ENCODE measurements around the gene SLC4A11. TPM values are rescaled to one million over a fixed set of nuclear protein-coding genes. Genes with fewer than 3 reads are reported as not detected.

The SLC4A11 gene
- total RNA-seq, 4 donors from 2014 or later = 7.2 to 24.7 (median 17.7) TPM

GRCh38 chr20:3226864-3227263 lies 12.1 kb downstream of the SLC4A11 start:
- no peak for DNase-seq
- TF ChIP-seq, protein P1, sequence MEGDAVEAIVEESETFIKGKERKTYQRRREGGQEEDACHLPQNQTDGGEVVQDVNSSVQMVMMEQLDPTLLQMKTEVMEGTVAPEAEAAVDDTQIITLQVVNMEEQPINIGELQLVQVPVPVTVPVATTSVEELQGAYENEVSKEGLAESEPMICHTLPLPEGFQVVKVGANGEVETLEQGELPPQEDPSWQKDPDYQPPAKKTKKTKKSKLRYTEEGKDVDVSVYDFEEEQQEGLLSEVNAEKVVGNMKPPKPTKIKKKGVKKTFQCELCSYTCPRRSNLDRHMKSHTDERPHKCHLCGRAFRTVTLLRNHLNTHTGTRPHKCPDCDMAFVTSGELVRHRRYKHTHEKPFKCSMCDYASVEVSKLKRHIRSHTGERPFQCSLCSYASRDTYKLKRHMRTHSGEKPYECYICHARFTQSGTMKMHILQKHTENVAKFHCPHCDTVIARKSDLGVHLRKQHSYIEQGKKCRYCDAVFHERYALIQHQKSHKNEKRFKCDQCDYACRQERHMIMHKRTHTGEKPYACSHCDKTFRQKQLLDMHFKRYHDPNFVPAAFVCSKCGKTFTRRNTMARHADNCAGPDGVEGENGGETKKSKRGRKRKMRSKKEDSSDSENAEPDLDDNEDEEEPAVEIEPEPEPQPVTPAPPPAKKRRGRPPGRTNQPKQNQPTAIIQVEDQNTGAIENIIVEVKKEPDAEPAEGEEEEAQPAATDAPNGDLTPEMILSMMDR (IDR thresholded peaks at IDR 0.05) = no peak
- TF ChIP-seq POLR2A (IDR thresholded peaks at IDR 0.05) = no peak
- WGBS, 2 donors = 87 to 88% methylated on average over 5 to 8 of the region's 14 CpGs
- Histone ChIP-seq H3K27me3 (no peaks in the 10 kb centered on the region), H3K4me3 (no peak overlapping the region), H3K36me3 (peaks cover 0 to 81% (median 0%) of the 10 kb centered on the region in 3 donors), H3K4me1 (peaks cover 0 to 53% (median 10%) of the 10 kb centered on the region in 3 donors), H3K9me3 (no peaks in the 10 kb centered on the region), H3K27ac (no peak overlapping the region)
- intact Hi-C loops (cut with DNase I) = no loop called here

GRCh38 chr20:3226093-3226492 lies 12.9 kb downstream of the SLC4A11 start:
- H3K27ac ChIP-seq = peak overlapping the region in 1 of 4 donors; percentile 55
- no peaks in the 10 kb centered on the region for H3K9me3 ChIP-seq
- TF ChIP-seq, protein P1 (IDR thresholded peaks at IDR 0.05) = no peak
- TF ChIP-seq POLR2A (IDR thresholded peaks at IDR 0.05) = no peak
- WGBS, 2 donors = 86% methylated on average over 4 to 8 of the region's 10 CpGs
- H3K27me3 ChIP-seq = no peaks in the 10 kb centered on the region
- intact Hi-C loops (cut with DNase I) = no loop called here
- no peak overlapping the region for H3K4me3 ChIP-seq
- peaks cover 0 to 61% (median 10%) of the 10 kb centered on the region in 3 donors for H3K4me1 ChIP-seq
- no peak for DNase-seq
- peaks cover 0 to 82% (median 0%) of the 10 kb centered on the region in 3 donors for H3K36me3 ChIP-seq

GRCh38 chr20:3224681-3225421 lies 14.1 kb downstream of the SLC4A11 start:
- Histone ChIP-seq H3K9me3 (no peaks in the 10 kb centered on the region), H3K27ac (peak overlapping the region in 3 of 4 donors; percentile 17 to 55 (median 49)), H3K36me3 (peaks cover 0 to 82% (median 0%) of the 10 kb centered on the region in 3 donors), H3K4me1 (peaks cover 0 to 62% (median 10%) of the 10 kb centered on the region in 3 donors), H3K27me3 (no peaks in the 10 kb centered on the region), H3K4me3 (no peak overlapping the region)
- no peak for DNase-seq
- TF ChIP-seq, protein P1 (IDR thresholded peaks at IDR 0.05) = no peak
- TF ChIP-seq POLR2A (IDR thresholded peaks at IDR 0.05) = no peak
- 56 to 73% methylated on average over 8 of the region's 8 CpGs for WGBS, 2 donors
- intact Hi-C loops (cut with DNase I) = no loop called here

DNA sequence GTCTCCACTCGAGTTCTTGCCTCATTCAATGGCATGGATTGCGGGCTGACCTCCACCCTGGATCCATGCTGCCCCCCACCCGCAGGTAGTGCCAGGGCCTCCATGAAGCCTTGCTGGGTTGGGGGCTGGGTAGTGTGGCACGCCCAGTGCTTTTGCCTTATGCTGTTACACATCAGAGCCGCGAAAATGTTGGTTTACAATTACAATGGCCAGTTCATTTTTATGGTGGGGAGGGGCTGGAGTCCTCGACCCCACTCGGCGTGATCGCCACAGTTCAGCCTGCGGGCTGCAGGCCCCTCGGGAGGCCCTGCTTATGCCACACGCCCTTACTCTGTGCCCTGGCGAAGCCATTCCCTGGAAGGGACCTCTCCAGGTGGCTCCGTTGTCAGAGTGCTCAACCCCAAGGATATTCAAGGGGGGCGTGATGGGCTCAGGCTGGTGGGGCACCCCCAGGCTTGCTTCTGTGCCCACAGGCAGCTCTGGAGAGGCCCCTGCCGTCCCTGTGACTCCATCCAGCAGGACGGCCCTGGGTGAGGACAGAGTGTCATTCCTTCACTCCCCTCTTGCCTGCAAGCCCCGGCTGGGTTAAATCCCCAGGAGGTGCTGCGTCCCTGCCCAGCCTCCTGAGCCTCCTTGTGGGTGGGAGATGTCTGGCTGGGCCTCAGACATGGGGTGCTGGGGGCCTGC lies 14.9 kb downstream of the SLC4A11 start:
- peak overlapping the region in 3 of 4 donors; percentile 17 to 55 (median 49) for H3K27ac ChIP-seq
- no peaks in the 10 kb centered on the region for H3K27me3 ChIP-seq
- no peak overlapping the region for H3K4me3 ChIP-seq
- TF ChIP-seq POLR2A (IDR thresholded peaks at IDR 0.05) = no peak
- TF ChIP-seq, protein P1 (IDR thresholded peaks at IDR 0.05) = no peak
- no peak for DNase-seq
- WGBS, 2 donors = 82 to 100% methylated on average over 1 to 5 of the region's 20 CpGs
- H3K4me1 ChIP-seq = peaks cover 0 to 62% (median 10%) of the 10 kb centered on the region in 3 donors
- intact Hi-C loops (cut with DNase I) = no loop called here
- peaks cover 0 to 82% (median 0%) of the 10 kb centered on the region in 3 donors for H3K36me3 ChIP-seq
- H3K9me3 ChIP-seq = no peaks in the 10 kb centered on the region

- DNase-seq = no peak
- 20 to 89% methylated on average over 1 to 2 of the region's 6 CpGs for WGBS, 2 donors
- intact Hi-C loops (cut with DNase I) = no loop called here
- H3K4me1 ChIP-seq = peaks cover 1 to 67% (median 12%) of the 10 kb centered on the region in 3 donors
- H3K9me3 ChIP-seq = no peaks in the 10 kb centered on the region
- H3K4me3 ChIP-seq = no peak overlapping the region
- H3K27ac ChIP-seq = no peak overlapping the region
- H3K36me3 ChIP-seq = peaks cover 0 to 76% (median 0%) of the 10 kb centered on the region in 3 donors
- H3K27me3 ChIP-seq = no peaks in the 10 kb centered on the region
- no peak for TF ChIP-seq POLR2A (IDR thresholded peaks at IDR 0.05)
- TF ChIP-seq, protein P1 (IDR thresholded peaks at IDR 0.05) = no peak
Observed at GRCh38 chr20:3223651-3223993, 15.4 kb downstream of the SLC4A11 start.

Data from esophagus squamous epithelium (tissue), 5 donors.